Hematopoietic multipotent progenitor cell treated with erythropoietin and hydrocortisone succinate and interleukin-3 and kit ligand, for 6 days (in vitro differentiated cells): ENCODE results near the gene PARD3B.

Experiments used
- DNase-seq: peaks from one replicate; pipeline ENCODE4 v3.0.0-alpha.2; 2015

Gene PARD3B

GRCh38 chr2:204664708-204665121 is 119.4 kb downstream of the PARD3B start:
- DNase-seq: no peak

- DNase-seq: no peak
These were observed 119.9 kb downstream of the PARD3B start for GRCh38 chr2:204665207-204665606.

- DNase-seq: no peak
These were observed 120.5 kb downstream of the PARD3B start for GRCh38 chr2:204665771-204666170.

- DNase-seq: no peak
These were observed 122.7 kb downstream of the PARD3B start for GRCh38 chr2:204667990-204668389.

- DNase-seq: no peak
These were observed 124.1 kb downstream of the PARD3B start for GRCh38 chr2:204669382-204669781.

GRCh38 chr2:204670124-204670523 is 124.8 kb downstream of the PARD3B start:
- no peak for DNase-seq

GRCh38 chr2:204670756-204671155 is 125.5 kb downstream of the PARD3B start:
- DNase-seq: no peak

- no peak for DNase-seq
These were observed 127.5 kb downstream of the PARD3B start for GRCh38 chr2:204672772-204673171.

GRCh38 chr2:204673877-204674276 is 128.6 kb downstream of the PARD3B start:
- DNase-seq: no peak

- DNase-seq: no peak
These were observed 132.8 kb downstream of the PARD3B start for GRCh38 chr2:204678031-204678430.

GRCh38 chr2:204680576-204680975 is 135.3 kb downstream of the PARD3B start:
- DNase-seq: no peak

- DNase-seq: no peak
These were observed 136.1 kb downstream of the PARD3B start for GRCh38 chr2:204681412-204681811.

- no peak for DNase-seq
These were observed 138.1 kb downstream of the PARD3B start for GRCh38 chr2:204683384-204683783.

GRCh38 chr2:204686406-204686805 is 141.1 kb downstream of the PARD3B start:
- DNase-seq: no peak

GRCh38 chr2:204687776-204688175 is 142.5 kb downstream of the PARD3B start:
- DNase-seq: no peak

GRCh38 chr2:204691911-204692510 is 146.7 kb downstream of the PARD3B start:
- DNase-seq: peak; percentile 76

- DNase-seq: peak; percentile 13
These were observed 147.5 kb downstream of the PARD3B start for GRCh38 chr2:204692790-204693189.

- DNase-seq: no peak
These were observed 148.0 kb downstream of the PARD3B start for GRCh38 chr2:204693262-204693661.

GRCh38 chr2:204695506-204695905 is 150.2 kb downstream of the PARD3B start:
- no peak for DNase-seq

- DNase-seq: no peak
These were observed 150.8 kb downstream of the PARD3B start for GRCh38 chr2:204696124-204696523.

- no peak for DNase-seq
These were observed 160.1 kb downstream of the PARD3B start for GRCh38 chr2:204705243-204705932.

- no peak for DNase-seq
These were observed 161.7 kb downstream of the PARD3B start for GRCh38 chr2:204706939-204707338.

- DNase-seq: no peak
These were observed 167.9 kb downstream of the PARD3B start for GRCh38 chr2:204713211-204713610.

- no peak for DNase-seq
These were observed 170.1 kb downstream of the PARD3B start for GRCh38 chr2:204715361-204715760.

GRCh38 chr2:204717591-204717990 is 172.3 kb downstream of the PARD3B start:
- DNase-seq: no peak
